H1 (cell line): Measurements from ENCODE around the gene SEMA4C.
A peak's percentile ranks its signal among the peaks of the same experiment; 100 is the strongest.

Source experiments
- ATF2 ChIP-seq: IDR thresholded peaks from 2 replicates; pipeline ENCODE4 v1.6.1; 2012; ENCODE audit warnings: low read length, inconsistent platforms
- BACH1 ChIP-seq: IDR thresholded peaks from 2 replicates; pipeline ENCODE4 v1.6.1; 2012; ENCODE audit warnings: low read length, improper control_type of control experiment
- CEBPB ChIP-seq: IDR thresholded peaks from 2 replicates; pipeline ENCODE4 v1.6.1; 2012; ENCODE audit warnings: low read depth, low read length
- CHD2 ChIP-seq: IDR thresholded peaks from 2 replicates; pipeline ENCODE4 v1.6.1; 2012; ENCODE audit warnings: low read length, improper control_type of control experiment
- CREB1 ChIP-seq: IDR thresholded peaks from 2 replicates; pipeline ENCODE4 v1.6.1; 2012; ENCODE audit warnings: inconsistent platforms
- CTCF ChIP-seq, 3 experiments: IDR thresholded peaks; 1 replicate in 2 of 3; 2 replicates in 1 of 3; pipeline versions ENCODE4 v1.5.1 to v1.6.1; 2011; ENCODE audit warnings: low read length in 3 of 3, mild to moderate bottlenecking in 3 of 3, inconsistent platforms in 2 of 3, low read depth in 1 of 3, moderate library complexity in 1 of 3; ENCODE audit not compliant: insufficient read depth in 1 of 3; ENCODE audit errors: control extremely low read depth in 1 of 3
- EZH2 ChIP-seq: fragments of 200-600 bp; sonication (generic); IDR thresholded peaks from 2 replicates; pipeline ENCODE4 v1.7.1; 2012; ENCODE audit warnings: low read depth, mild to moderate bottlenecking, moderate library complexity, low read length, inconsistent platforms; ENCODE audit not compliant: severe bottlenecking
- JUND ChIP-seq: IDR thresholded peaks from 2 replicates; pipeline ENCODE4 v1.6.1; 2011; ENCODE audit warnings: mild to moderate bottlenecking, improper control_type of control experiment, low read length
- POLR2A ChIP-seq, 2 experiments: IDR thresholded peaks; 1 replicate in 1 of 2; 2 replicates in 1 of 2; pipeline ENCODE4 v1.6.1; 2011; ENCODE audit warnings: low read depth in 2 of 2, low read length in 2 of 2, mild to moderate bottlenecking in 2 of 2; ENCODE audit errors: control extremely low read depth in 1 of 2
- RFX5 ChIP-seq: IDR thresholded peaks from 2 replicates; pipeline ENCODE4 v1.6.1; 2011; ENCODE audit warnings: low read depth, low read length, improper control_type of control experiment, borderline replicate concordance
- SRF ChIP-seq: IDR thresholded peaks from 2 replicates; pipeline ENCODE4 v1.6.1; 2011; ENCODE audit warnings: mild to moderate bottlenecking, low read depth, low read length, moderate library complexity
- SUZ12 ChIP-seq: fragments of 200-600 bp; sonication (generic); IDR thresholded peaks from 2 replicates; pipeline ENCODE4 v1.6.1; 2012; ENCODE audit warnings: mild to moderate bottlenecking, inconsistent platforms, low read length, moderate library complexity, mixed read lengths

- TF ChIP-seq CTCF (IDR thresholded peaks at IDR 0.05; ENCODE audit: control extremely low read depth in 1 of 3, insufficient read depth in 1 of 3, low read depth in 1 of 3, low read length in 3 of 3), result no peak
- TF ChIP-seq SUZ12, result no peak
- peak; percentile 24; the same call in 1 of the 2 replicates for TF ChIP-seq CREB1
- TF ChIP-seq POLR2A (IDR thresholded peaks at IDR 0.05; ENCODE audit: control extremely low read depth in 1 of 2, low read depth in 2 of 2, low read length in 2 of 2), result no peak
- no peak for TF ChIP-seq CEBPB
- peak; percentile 39; the same call in 1 of the 2 replicates for TF ChIP-seq SRF
- TF ChIP-seq RFX5, result peak; percentile 41; the same call in 1 of the 2 replicates
- TF ChIP-seq BACH1, result no peak
- TF ChIP-seq EZH2, result no peak
- 0 out of 2 replicates have a peak, but pooled peaks have one; percentile 35 for TF ChIP-seq ATF2
- TF ChIP-seq JUND, result no peak
- TF ChIP-seq CHD2, result no peak
Observed at GRCh38 chr2:96907115-96908041, 37.5 kb upstream of the SEMA4C start.
